HL-60 (cell line): ENCODE data around the gene EIF4G2.

Experiments
- POLR2AphosphoS5 ChIP-seq: IDR thresholded peaks from 2 replicates; pipeline ENCODE4 v1.6.1; 2012; ENCODE audit warnings: low read depth
- TF ChIP-seq, protein P1 (sequence below): IDR thresholded peaks from one replicate; pipeline ENCODE4 v1.5.1; 2011; ENCODE audit warnings: low read length, control low read depth, inconsistent platforms; ENCODE audit not compliant: insufficient read depth
- TF ChIP-seq, protein P2 (sequence below): IDR thresholded peaks from 2 replicates; pipeline ENCODE4 v1.6.1; 2012; ENCODE audit warnings: low read depth; ENCODE audit not compliant: insufficient replicate concordance

DNA sequence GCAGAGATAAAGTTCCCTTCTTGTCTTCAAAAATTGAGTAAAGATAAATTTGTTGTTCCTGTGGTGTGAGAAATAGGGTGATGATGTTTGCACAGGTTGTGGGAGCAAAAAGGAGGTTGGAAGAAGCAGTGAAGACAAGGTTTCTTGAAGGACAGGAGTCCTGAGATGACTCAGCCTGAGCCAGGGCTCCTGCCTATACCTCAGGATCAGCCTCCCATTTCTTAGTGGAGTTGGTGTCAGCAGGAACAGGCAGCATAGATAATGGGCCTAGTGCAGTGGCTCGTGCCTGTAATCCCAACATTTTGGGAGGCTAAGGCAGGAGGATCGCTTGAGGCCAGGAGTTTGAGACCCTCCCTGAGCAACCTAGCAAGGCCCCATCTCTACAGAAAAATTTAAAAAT is 28.7 kb downstream of the EIF4G2 start:
- TF ChIP-seq, protein P1, sequence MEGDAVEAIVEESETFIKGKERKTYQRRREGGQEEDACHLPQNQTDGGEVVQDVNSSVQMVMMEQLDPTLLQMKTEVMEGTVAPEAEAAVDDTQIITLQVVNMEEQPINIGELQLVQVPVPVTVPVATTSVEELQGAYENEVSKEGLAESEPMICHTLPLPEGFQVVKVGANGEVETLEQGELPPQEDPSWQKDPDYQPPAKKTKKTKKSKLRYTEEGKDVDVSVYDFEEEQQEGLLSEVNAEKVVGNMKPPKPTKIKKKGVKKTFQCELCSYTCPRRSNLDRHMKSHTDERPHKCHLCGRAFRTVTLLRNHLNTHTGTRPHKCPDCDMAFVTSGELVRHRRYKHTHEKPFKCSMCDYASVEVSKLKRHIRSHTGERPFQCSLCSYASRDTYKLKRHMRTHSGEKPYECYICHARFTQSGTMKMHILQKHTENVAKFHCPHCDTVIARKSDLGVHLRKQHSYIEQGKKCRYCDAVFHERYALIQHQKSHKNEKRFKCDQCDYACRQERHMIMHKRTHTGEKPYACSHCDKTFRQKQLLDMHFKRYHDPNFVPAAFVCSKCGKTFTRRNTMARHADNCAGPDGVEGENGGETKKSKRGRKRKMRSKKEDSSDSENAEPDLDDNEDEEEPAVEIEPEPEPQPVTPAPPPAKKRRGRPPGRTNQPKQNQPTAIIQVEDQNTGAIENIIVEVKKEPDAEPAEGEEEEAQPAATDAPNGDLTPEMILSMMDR = no peak
- TF ChIP-seq POLR2AphosphoS5 = no peak
- TF ChIP-seq, protein P2, sequence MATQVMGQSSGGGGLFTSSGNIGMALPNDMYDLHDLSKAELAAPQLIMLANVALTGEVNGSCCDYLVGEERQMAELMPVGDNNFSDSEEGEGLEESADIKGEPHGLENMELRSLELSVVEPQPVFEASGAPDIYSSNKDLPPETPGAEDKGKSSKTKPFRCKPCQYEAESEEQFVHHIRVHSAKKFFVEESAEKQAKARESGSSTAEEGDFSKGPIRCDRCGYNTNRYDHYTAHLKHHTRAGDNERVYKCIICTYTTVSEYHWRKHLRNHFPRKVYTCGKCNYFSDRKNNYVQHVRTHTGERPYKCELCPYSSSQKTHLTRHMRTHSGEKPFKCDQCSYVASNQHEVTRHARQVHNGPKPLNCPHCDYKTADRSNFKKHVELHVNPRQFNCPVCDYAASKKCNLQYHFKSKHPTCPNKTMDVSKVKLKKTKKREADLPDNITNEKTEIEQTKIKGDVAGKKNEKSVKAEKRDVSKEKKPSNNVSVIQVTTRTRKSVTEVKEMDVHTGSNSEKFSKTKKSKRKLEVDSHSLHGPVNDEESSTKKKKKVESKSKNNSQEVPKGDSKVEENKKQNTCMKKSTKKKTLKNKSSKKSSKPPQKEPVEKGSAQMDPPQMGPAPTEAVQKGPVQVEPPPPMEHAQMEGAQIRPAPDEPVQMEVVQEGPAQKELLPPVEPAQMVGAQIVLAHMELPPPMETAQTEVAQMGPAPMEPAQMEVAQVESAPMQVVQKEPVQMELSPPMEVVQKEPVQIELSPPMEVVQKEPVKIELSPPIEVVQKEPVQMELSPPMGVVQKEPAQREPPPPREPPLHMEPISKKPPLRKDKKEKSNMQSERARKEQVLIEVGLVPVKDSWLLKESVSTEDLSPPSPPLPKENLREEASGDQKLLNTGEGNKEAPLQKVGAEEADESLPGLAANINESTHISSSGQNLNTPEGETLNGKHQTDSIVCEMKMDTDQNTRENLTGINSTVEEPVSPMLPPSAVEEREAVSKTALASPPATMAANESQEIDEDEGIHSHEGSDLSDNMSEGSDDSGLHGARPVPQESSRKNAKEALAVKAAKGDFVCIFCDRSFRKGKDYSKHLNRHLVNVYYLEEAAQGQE = no peak
